GM12874 (cell line): ENCODE measurements around the gene SVOP.

ENCODE experiments used
- CTCF ChIP-seq: IDR thresholded peaks from 2 replicates; pipeline ENCODE4 v1.5.1; 2011; ENCODE audit warnings: low read depth, mild to moderate bottlenecking, control low read depth, low read length, moderate library complexity; ENCODE audit not compliant: insufficient read depth

Gene SVOP

GRCh38 chr12:109056891-109057290, 36.0 kb upstream of the SVOP start:
- no peak for TF ChIP-seq CTCF

GRCh38 chr12:109054520-109054919, 33.7 kb upstream of the SVOP start:
- TF ChIP-seq CTCF, result no peak

GRCh38 chr12:109053382-109054123, 32.7 kb upstream of the SVOP start:
- no peak for TF ChIP-seq CTCF

GRCh38 chr12:109052414-109053323, 31.8 kb upstream of the SVOP start, which contains the start of gene USP30:
Gene USP30, plus strand, starts transcription at chr12:109052576. Its CDS starts 103 bp downstream, at chr12:109052679.
- TF ChIP-seq CTCF, result no peak

- no peak for TF ChIP-seq CTCF
These were observed 31.2 kb upstream of the SVOP start for GRCh38 chr12:109052097-109052413.

- no peak for TF ChIP-seq CTCF
These were observed 26.4 kb upstream of the SVOP start for GRCh38 chr12:109047081-109047805.

- TF ChIP-seq CTCF, result no peak
These were observed 23.4 kb upstream of the SVOP start for GRCh38 chr12:109044241-109044640.
